ENCODE data around the gene EGFL7.

The EGFL7 gene

GRCh38 chr9:136713550-136713949, 50.8 kb downstream of the EGFL7 start (continued):
- TF ChIP-seq ZNF335 (tag by site-specific recombination; conservative IDR thresholded peaks at IDR 0.05) (0 out of 2 replicates have a peak, but pooled peaks have one; percentile 17), PBX3 (CRISPR knock-in tag; IDR thresholded peaks at IDR 0.05) (no peak), ZBTB20 (tag by site-specific recombination; IDR thresholded peaks at IDR 0.05) (peak; percentile 64; the same call in 1 of the 2 replicates), CTCF (tag by site-specific recombination; IDR thresholded peaks at IDR 0.05) (peak; percentile 82), ATF2 (tag by site-specific recombination; IDR thresholded peaks at IDR 0.05; ENCODE audit: low read depth) (no peak), ZNF558 (tag by site-specific recombination; IDR thresholded peaks at IDR 0.05) (no peak), ZNF175 (tag by site-specific recombination; IDR thresholded peaks at IDR 0.05) (no peak), ZNF366 (tag by site-specific recombination; conservative IDR thresholded peaks at IDR 0.05) (no peak), ZNF664 (tag by site-specific recombination; IDR thresholded peaks at IDR 0.05) (no peak), ZNF792 (tag by site-specific recombination; IDR thresholded peaks at IDR 0.05) (no peak), KLF16 (tag by site-specific recombination; IDR thresholded peaks at IDR 0.05) (no peak), ELK4 (IDR thresholded peaks at IDR 0.05; ENCODE audit: borderline replicate concordance, low read depth, low read length) (no peak), GLIS2 (tag by site-specific recombination; IDR thresholded peaks at IDR 0.05) (peak; percentile 78), ZNF202 (tag by site-specific recombination; IDR thresholded peaks at IDR 0.05; ENCODE audit: borderline replicate concordance) (no peak), ZBTB11 (tag by site-specific recombination; conservative IDR thresholded peaks at IDR 0.05; ENCODE audit: low read depth) (no peak), ZNF48 (tag by site-specific recombination; IDR thresholded peaks at IDR 0.05) (no peak), ZNF521 (tag by site-specific recombination; IDR thresholded peaks at IDR 0.05) (no peak), HOXD13 (CRISPR knock-in tag; IDR thresholded peaks at IDR 0.05; ENCODE audit: borderline replicate concordance) (no peak), SP7 (tag by site-specific recombination; IDR thresholded peaks at IDR 0.05) (no peak), ZNF785 (tag by site-specific recombination; IDR thresholded peaks at IDR 0.05) (no peak), IKZF3 (tag by site-specific recombination; IDR thresholded peaks at IDR 0.05) (peak; percentile 39; the same call in 1 of the 2 replicates), ZBTB17 (tag by site-specific recombination; IDR thresholded peaks at IDR 0.05) (no peak; the same call in 1 of the 2 replicates), ZNF677 (tag by site-specific recombination; IDR thresholded peaks at IDR 0.05) (no peak), ZNF280D (tag by site-specific recombination; IDR thresholded peaks at IDR 0.05) (no peak)
- TF ChIP-seq, protein P1, sequence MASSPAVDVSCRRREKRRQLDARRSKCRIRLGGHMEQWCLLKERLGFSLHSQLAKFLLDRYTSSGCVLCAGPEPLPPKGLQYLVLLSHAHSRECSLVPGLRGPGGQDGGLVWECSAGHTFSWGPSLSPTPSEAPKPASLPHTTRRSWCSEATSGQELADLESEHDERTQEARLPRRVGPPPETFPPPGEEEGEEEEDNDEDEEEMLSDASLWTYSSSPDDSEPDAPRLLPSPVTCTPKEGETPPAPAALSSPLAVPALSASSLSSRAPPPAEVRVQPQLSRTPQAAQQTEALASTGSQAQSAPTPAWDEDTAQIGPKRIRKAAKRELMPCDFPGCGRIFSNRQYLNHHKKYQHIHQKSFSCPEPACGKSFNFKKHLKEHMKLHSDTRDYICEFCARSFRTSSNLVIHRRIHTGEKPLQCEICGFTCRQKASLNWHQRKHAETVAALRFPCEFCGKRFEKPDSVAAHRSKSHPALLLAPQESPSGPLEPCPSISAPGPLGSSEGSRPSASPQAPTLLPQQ (tag by site-specific recombination; IDR thresholded peaks at IDR 0.05) = peak; percentile 72; the same call in 1 of the 2 replicates
- TF ChIP-seq, protein P2, sequence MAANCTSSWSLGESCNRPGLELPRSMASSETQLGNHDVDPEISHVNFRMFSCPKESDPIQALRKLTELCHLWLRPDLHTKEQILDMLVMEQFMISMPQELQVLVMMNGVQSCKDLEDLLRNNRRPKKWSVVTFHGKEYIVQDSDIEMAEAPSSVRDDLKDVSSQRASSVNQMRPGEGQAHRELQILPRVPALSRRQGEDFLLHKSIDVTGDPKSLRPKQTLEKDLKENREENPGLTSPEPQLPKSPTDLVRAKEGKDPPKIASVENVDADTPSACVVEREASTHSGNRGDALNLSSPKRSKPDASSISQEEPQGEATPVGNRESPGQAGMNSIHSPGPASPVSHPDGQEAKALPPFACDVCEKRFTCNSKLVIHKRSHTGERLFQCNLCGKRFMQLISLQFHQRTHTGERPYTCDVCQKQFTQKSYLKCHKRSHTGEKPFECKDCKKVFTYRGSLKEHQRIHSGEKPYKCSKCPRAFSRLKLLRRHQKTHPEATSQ (tag by site-specific recombination; IDR thresholded peaks at IDR 0.05) = no peak

All from HEK293 (cell line).